Lower leg skin (tissue), 3 donors: ENCODE measurements around the gene CTIF.

Experiments
- CTCF ChIP-seq, 3 donors: fragments of 450-650 bp; IDR thresholded peaks; one replicate each; pipeline ENCODE4 v1.5.1; 2016; ENCODE audit warnings: antibody characterized with exemption in 3 of 3, mild to moderate bottlenecking in 3 of 3, moderate library complexity in 2 of 3
- POLR2A ChIP-seq, 2 donors: fragments of 450-650 bp; IDR thresholded peaks; one replicate each; pipeline ENCODE4 v1.6.1; 2016 to 2017; ENCODE audit warnings: antibody characterized with exemption in 2 of 2, mild to moderate bottlenecking in 1 of 2, moderate library complexity in 1 of 2

- no peak for TF ChIP-seq CTCF (IDR thresholded peaks at IDR 0.05)
- TF ChIP-seq POLR2A (IDR thresholded peaks at IDR 0.05): no peak
Observed at GRCh38 chr18:48752928-48753327, 214.1 kb downstream of the CTIF start.
